Tibial nerve (tissue), 4 donors: ENCODE results near the gene SMIM35. TPM values are rescaled to one million over a fixed set of nuclear protein-coding genes. Genes with fewer than 3 reads are reported as not detected.

Experiments
- DNase-seq, 2 donors: peaks; one replicate each; pipeline ENCODE4 v3.0.0-alpha.2; 2019; ENCODE audit warnings: low spot score in 2 of 2
- H3K27ac ChIP-seq, 4 donors: fragments of 200-600 bp; sonication (generic) in 3 of 4; one replicate each; pipeline ENCODE4 v1.5.1; 2017 to 2019; ENCODE audit warnings: mild to moderate bottlenecking in 1 of 4
- H3K27me3 ChIP-seq, 2 donors: fragments of 200-600 bp; sonication (generic) in 1 of 2; one replicate each; pipeline versions ENCODE4 v1.5.1 to v1.6.0; 2017 to 2019
- H3K36me3 ChIP-seq, 3 donors: fragments of 200-600 bp; sonication (generic); one replicate each; pipeline ENCODE4 v1.5.1; 2018 to 2019
- H3K4me1 ChIP-seq, 4 donors: fragments of 200-600 bp; sonication (generic) in 3 of 4; one replicate each; pipeline ENCODE4 v1.5.1; 2017 to 2019
- H3K4me3 ChIP-seq, 4 donors: fragments of 200-600 bp; sonication (generic) in 3 of 4; one replicate each; pipeline ENCODE4 v1.5.1; 2017 to 2019; ENCODE audit warnings: mild to moderate bottlenecking in 1 of 4, moderate library complexity in 1 of 4
- H3K9me3 ChIP-seq, 4 donors: fragments of 200-600 bp; sonication (generic) in 3 of 4; one replicate each; pipeline ENCODE4 v1.5.1; 2017 to 2019
- CTCF ChIP-seq, 5 experiments: fragments of 200-600 bp in 3 of 5; fragments of 450-650 bp in 2 of 5; sonication (generic) in 3 of 5; IDR thresholded peaks; one replicate each; pipeline ENCODE4 v1.5.1; 2016 to 2019; ENCODE audit warnings: antibody characterized with exemption in 5 of 5, mild to moderate bottlenecking in 3 of 5, moderate library complexity in 2 of 5
- EP300 ChIP-seq, 2 donors: sonication (generic); formaldehyde crosslinking; IDR thresholded peaks; one replicate each; pipeline ENCODE4 v1.6.1; 2017; ENCODE audit warnings: antibody characterized with exemption in 2 of 2, mild to moderate bottlenecking in 1 of 2
- POLR2A ChIP-seq, 2 donors: fragments of 450-650 bp; IDR thresholded peaks; one replicate each; pipeline ENCODE4 v1.6.1; 2017; ENCODE audit warnings: antibody characterized with exemption in 2 of 2, mild to moderate bottlenecking in 2 of 2, moderate library complexity in 2 of 2
- WGBS, 2 donors: methylation state at CpG; one replicate each; pipeline ENCODE4 v1.1.5; 2018; 5-methylcytosine and 5-hydroxymethylcytosine counted together
- total RNA-seq, 4 donors: library from RNA; depleted of rRNA; stranded (reverse); fragments of >200 nt; gene quantifications; one replicate each; pipeline ENCODE4 v1.1.0, GENCODE V29; 2016

The SMIM35 gene
- total RNA-seq, 4 donors from 2014 or later, result not detected

- no peak for TF ChIP-seq CTCF (IDR thresholded peaks at IDR 0.05)
- TF ChIP-seq EP300 (IDR thresholded peaks at IDR 0.05), result no peak
- no peak for TF ChIP-seq POLR2A (IDR thresholded peaks at IDR 0.05)
- Histone ChIP-seq H3K27ac (no peak overlapping the region), H3K4me3 (no peak overlapping the region), H3K36me3 (no peaks in the 10 kb centered on the region), H3K27me3 (no peaks in the 10 kb centered on the region), H3K9me3 (peaks cover 0 to 22% (median 0%) of the 10 kb centered on the region in 4 donors), H3K4me1 (peaks cover 0 to 17% (median 6%) of the 10 kb centered on the region in 4 donors)
- DNase-seq, result no peak
Observed at GRCh38 chr11:118084656-118085055, 2.1 kb downstream of the SMIM35 start.

GRCh38 chr11:118084247-118084646 is 2.5 kb downstream of the SMIM35 start:
- H3K9me3 ChIP-seq, result peaks cover 0 to 22% (median 0%) of the 10 kb centered on the region in 4 donors
- TF ChIP-seq EP300 (IDR thresholded peaks at IDR 0.05) (no peak), POLR2A (IDR thresholded peaks at IDR 0.05) (no peak), CTCF (IDR thresholded peaks at IDR 0.05) (no peak)
- no peaks in the 10 kb centered on the region for H3K36me3 ChIP-seq
- no peaks in the 10 kb centered on the region for H3K27me3 ChIP-seq
- no peak for DNase-seq
- 11 to 33% methylated on average over 4 of the region's 4 CpGs for WGBS, 2 donors
- H3K27ac ChIP-seq, result peak overlapping the region in 1 of 4 donors; percentile 7
- peaks cover 0 to 17% (median 6%) of the 10 kb centered on the region in 4 donors for H3K4me1 ChIP-seq
- H3K4me3 ChIP-seq, result no peak overlapping the region

- whole genome bisulfite sequencing, 2 donors, result 36 to 38% methylated on average over 21 of the region's 21 CpGs
- Histone ChIP-seq H3K27ac (peak overlapping the region in 1 of 4 donors; percentile 6), H3K36me3 (no peaks in the 10 kb centered on the region), H3K4me3 (no peak overlapping the region), H3K27me3 (no peaks in the 10 kb centered on the region), H3K4me1 (peaks cover 0 to 17% (median 6%) of the 10 kb centered on the region in 4 donors), H3K9me3 (peaks cover 0 to 17% (median 0%) of the 10 kb centered on the region in 4 donors)
- no peak for DNase-seq
- no peak for TF ChIP-seq CTCF (IDR thresholded peaks at IDR 0.05)
- no peak for TF ChIP-seq POLR2A (IDR thresholded peaks at IDR 0.05)
- TF ChIP-seq EP300 (IDR thresholded peaks at IDR 0.05), result no peak
Observed at GRCh38 chr11:118082880-118083552, 3.7 kb downstream of the SMIM35 start.

GRCh38 chr11:118081241-118081958 is 5.4 kb downstream of the SMIM35 start:
- 84 to 85% methylated on average over 18 of the region's 18 CpGs for WGBS, 2 donors
- Histone ChIP-seq H3K9me3 (peaks cover 0 to under 1% (median 0%) of the 10 kb centered on the region in 4 donors), H3K4me1 (peaks cover 0 to 17% (median 6%) of the 10 kb centered on the region in 4 donors), H3K36me3 (no peaks in the 10 kb centered on the region), H3K4me3 (no peak overlapping the region), H3K27ac (no peak overlapping the region), H3K27me3 (no peaks in the 10 kb centered on the region)
- DNase-seq, result no peak
- TF ChIP-seq CTCF (IDR thresholded peaks at IDR 0.05), result no peak
- TF ChIP-seq EP300 (IDR thresholded peaks at IDR 0.05), result no peak
- no peak for TF ChIP-seq POLR2A (IDR thresholded peaks at IDR 0.05)

GRCh38 chr11:118080296-118080695 is 6.5 kb downstream of the SMIM35 start:
- DNase-seq, result no peak
- no peaks in the 10 kb centered on the region for H3K27me3 ChIP-seq
- no peaks in the 10 kb centered on the region for H3K9me3 ChIP-seq
- H3K4me1 ChIP-seq, result peaks cover 0 to 17% (median 6%) of the 10 kb centered on the region in 4 donors
- TF ChIP-seq CTCF (IDR thresholded peaks at IDR 0.05) (no peak), EP300 (IDR thresholded peaks at IDR 0.05) (no peak), POLR2A (IDR thresholded peaks at IDR 0.05) (no peak)
- WGBS, 2 donors, result 70 to 82% methylated on average over 5 of the region's 5 CpGs
- no peak overlapping the region for H3K4me3 ChIP-seq
- H3K36me3 ChIP-seq, result no peaks in the 10 kb centered on the region
- no peak overlapping the region for H3K27ac ChIP-seq
